ENCODE measurements around the gene PPFIA1.

DNA sequence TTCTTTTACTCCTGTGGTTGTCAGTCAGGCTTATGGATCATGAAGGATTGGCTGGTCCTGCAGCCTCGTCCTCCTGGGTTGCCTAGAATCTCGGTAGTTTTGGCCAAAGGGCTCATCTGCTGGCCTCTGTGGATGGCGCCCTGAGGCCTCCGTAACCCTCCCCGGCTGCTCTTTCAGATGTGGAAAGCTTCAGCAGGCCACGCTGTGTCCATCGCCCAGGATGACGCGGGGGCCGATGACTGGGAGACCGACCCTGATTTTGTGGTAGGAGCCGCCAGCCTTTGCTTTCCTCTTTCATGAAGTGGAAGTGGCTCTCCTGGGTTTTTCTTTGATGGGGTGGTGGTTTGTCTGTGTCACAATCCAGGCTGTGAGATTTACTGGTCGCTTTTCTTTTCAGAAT, 136.6 kb downstream of the PPFIA1 start:
- TF ChIP-seq, protein P1, sequence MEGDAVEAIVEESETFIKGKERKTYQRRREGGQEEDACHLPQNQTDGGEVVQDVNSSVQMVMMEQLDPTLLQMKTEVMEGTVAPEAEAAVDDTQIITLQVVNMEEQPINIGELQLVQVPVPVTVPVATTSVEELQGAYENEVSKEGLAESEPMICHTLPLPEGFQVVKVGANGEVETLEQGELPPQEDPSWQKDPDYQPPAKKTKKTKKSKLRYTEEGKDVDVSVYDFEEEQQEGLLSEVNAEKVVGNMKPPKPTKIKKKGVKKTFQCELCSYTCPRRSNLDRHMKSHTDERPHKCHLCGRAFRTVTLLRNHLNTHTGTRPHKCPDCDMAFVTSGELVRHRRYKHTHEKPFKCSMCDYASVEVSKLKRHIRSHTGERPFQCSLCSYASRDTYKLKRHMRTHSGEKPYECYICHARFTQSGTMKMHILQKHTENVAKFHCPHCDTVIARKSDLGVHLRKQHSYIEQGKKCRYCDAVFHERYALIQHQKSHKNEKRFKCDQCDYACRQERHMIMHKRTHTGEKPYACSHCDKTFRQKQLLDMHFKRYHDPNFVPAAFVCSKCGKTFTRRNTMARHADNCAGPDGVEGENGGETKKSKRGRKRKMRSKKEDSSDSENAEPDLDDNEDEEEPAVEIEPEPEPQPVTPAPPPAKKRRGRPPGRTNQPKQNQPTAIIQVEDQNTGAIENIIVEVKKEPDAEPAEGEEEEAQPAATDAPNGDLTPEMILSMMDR (IDR thresholded peaks at IDR 0.05): no peak
- no peak for TF ChIP-seq POLR2A (IDR thresholded peaks at IDR 0.05)
